ENCODE results near the gene VCL. TPM values are rescaled to one million over a fixed set of nuclear protein-coding genes. Genes with fewer than 3 reads are reported as not detected.

Gene VCL
- total and polyA plus RNA-seq, 9 of the 15 experiments (the other 6 are each of a cell fraction or from before 2014, with no cell fraction given): 29.8 to 186 (median 76.4) TPM

DNA sequence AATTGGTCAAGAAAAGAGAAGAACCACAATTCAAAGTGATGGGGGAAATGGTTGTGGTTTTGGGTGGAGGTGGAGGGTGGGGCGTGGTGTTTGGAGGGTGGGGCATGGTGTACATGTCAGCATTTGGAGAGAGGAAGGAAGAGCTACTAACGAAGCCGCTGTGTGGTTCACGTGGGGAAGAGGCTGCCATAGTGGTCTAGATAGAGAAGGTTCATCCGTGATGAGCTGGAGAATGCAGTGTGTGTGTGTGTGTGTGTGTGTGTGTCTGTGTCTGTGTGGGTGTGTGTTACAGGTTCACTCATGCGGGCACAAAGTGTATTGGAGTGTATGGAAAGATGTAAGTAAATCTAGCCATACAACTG is 6.1 kb upstream of the VCL start:
- Histone ChIP-seq H3K4me1 (replicated peaks in 1 of 2; ENCODE audit: control insufficient read depth in 2 of 2, insufficient read depth in 2 of 2, low read length in 2 of 2) (peaks cover 47 to 55% of the 10 kb centered on the region in 2 experiments), H3K9me3 (replicated peaks; ENCODE audit: control insufficient read depth, insufficient read depth, low read depth, low read length) (no peaks in the 10 kb centered on the region), H3K4me3 (no peak overlapping the region), H3K9ac (ENCODE audit: insufficient read depth in 1 of 2, low read depth in 2 of 2, low read length in 2 of 2) (peak overlapping the region in 1 of 2 experiments; percentile 67; a peak in 3 of 4 replicates), H3K27ac (ENCODE audit: extremely low read depth, low read depth, low read length) (peak overlapping the region; percentile 89), H3K4me2 (ENCODE audit: insufficient read depth, low read length) (peak overlapping the region; percentile 77), H3K36me3 (ENCODE audit: control insufficient read depth, insufficient read depth, low read length) (no peaks in the 10 kb centered on the region), H2AFZ (ENCODE audit: low read depth, low read length) (peak overlapping the region; percentile 95), H3K79me2 (ENCODE audit: control insufficient read depth, insufficient read depth, low read length) (no peaks in the 10 kb centered on the region; the same call in 2 of the 3 replicates), H4K20me1 (replicated peaks; ENCODE audit: control insufficient read depth, insufficient read depth, low read length) (no peaks in the 10 kb centered on the region), H3K27me3 (ENCODE audit: control insufficient read depth in 2 of 2, insufficient read depth in 2 of 2, low read length in 2 of 2) (no peaks in the 10 kb centered on the region), H3K9me1 (ENCODE audit: control insufficient read depth, insufficient read depth, low read length) (no peaks in the 10 kb centered on the region)
- in situ Hi-C loops (cut with MboI): no loop called here
- DNase-seq (ENCODE audit: extremely low read depth in 1 of 4, low spot score in 3 of 4) (peak; percentile 83 to 92 (median 88)), ATAC-seq (peak; percentile 95), FAIRE-seq (peak; percentile 92)
- 0% methylated on average over 6 of the region's 6 CpGs for WGBS (ENCODE audit: insufficient coverage, low coverage, missing lambda C conversion rate)
- no TSS peak for BruUV-seq (replicated peaks)
- ChIA-PET POLR2A (interaction anchor here (0.6 to 3.0 kb wide), 11 partner anchors 9 to 1338 kb away, joined by 3 to 17 read pairs (median 5); no protein-coding TSS in a partner anchor), CTCF (ENCODE audit: low intra/inter-chr PET ratio) (interaction anchor here (0.6 kb wide), 1 partner anchor 1662 kb away, joined by 4 read pairs; no protein-coding TSS in a partner anchor)
- intact Hi-C loops (cut with micrococcal nuclease): no loop called here
- TF ChIP-seq CREM (IDR thresholded peaks at IDR 0.05; ENCODE audit: low read depth): peak; percentile 58; the same call in 1 of the 2 replicates
- no peak; the same call in 1 of the 2 replicates for TF ChIP-seq MAFG (tag; conservative IDR thresholded peaks at IDR 0.05)
- no peak for TF ChIP-seq ATF1 (CRISPR knock-in tag; IDR thresholded peaks at IDR 0.05)
- peak; percentile 42; the same call in 1 of the 2 replicates for TF ChIP-seq ATF1 (tag; IDR thresholded peaks at IDR 0.05)
- TF ChIP-seq, protein P1, sequence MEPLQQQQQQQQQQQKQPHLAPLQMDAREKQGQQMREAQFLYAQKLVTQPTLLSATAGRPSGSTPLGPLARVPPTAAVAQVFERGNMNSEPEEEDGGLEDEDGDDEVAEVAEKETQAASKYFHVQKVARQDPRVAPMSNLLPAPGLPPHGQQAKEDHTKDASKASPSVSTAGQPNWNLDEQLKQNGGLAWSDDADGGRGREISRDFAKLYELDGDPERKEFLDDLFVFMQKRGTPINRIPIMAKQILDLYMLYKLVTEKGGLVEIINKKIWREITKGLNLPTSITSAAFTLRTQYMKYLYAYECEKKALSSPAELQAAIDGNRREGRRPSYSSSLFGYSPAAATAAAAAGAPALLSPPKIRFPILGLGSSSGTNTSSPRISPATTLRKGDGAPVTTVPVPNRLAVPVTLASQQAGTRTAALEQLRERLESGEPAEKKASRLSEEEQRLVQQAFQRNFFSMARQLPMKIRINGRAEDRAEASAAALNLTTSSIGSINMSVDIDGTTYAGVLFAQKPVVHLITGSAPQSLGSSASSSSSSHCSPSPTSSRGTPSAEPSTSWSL (CRISPR knock-in tag; IDR thresholded peaks at IDR 0.05; ENCODE audit: borderline replicate concordance): no peak
- TF ChIP-seq, protein P2, sequence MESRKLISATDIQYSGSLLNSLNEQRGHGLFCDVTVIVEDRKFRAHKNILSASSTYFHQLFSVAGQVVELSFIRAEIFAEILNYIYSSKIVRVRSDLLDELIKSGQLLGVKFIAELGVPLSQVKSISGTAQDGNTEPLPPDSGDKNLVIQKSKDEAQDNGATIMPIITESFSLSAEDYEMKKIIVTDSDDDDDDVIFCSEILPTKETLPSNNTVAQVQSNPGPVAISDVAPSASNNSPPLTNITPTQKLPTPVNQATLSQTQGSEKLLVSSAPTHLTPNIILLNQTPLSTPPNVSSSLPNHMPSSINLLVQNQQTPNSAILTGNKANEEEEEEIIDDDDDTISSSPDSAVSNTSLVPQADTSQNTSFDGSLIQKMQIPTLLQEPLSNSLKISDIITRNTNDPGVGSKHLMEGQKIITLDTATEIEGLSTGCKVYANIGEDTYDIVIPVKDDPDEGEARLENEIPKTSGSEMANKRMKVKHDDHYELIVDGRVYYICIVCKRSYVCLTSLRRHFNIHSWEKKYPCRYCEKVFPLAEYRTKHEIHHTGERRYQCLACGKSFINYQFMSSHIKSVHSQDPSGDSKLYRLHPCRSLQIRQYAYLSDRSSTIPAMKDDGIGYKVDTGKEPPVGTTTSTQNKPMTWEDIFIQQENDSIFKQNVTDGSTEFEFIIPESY (CRISPR knock-in tag; IDR thresholded peaks at IDR 0.05): 0 out of 2 replicates have a peak, but pooled peaks have one; percentile 7
- TF ChIP-seq THRB (CRISPR knock-in tag; conservative IDR thresholded peaks at IDR 0.05): peak; percentile 92
- 0 out of 2 replicates have a peak, but pooled peaks have one; percentile 43 for TF ChIP-seq BRD4 (IDR thresholded peaks at IDR 0.05)
- TF ChIP-seq SUPT5H (IDR thresholded peaks at IDR 0.05): peak; percentile 86
- no peak for TF ChIP-seq SRSF1 (IDR thresholded peaks at IDR 0.05; ENCODE audit: low read depth, low read length)
- peak; percentile 75; the same call in 1 of the 2 replicates for TF ChIP-seq ZNF197 (CRISPR knock-in tag; IDR thresholded peaks at IDR 0.05; ENCODE audit: low read depth)
- TF ChIP-seq ELF4 (CRISPR knock-in tag; IDR thresholded peaks at IDR 0.05): peak; percentile 97
- TF ChIP-seq PHB2 (IDR thresholded peaks at IDR 0.05; ENCODE audit: low read depth): peak; percentile 31; the same call in 1 of the 2 replicates
- TF ChIP-seq, protein P3, sequence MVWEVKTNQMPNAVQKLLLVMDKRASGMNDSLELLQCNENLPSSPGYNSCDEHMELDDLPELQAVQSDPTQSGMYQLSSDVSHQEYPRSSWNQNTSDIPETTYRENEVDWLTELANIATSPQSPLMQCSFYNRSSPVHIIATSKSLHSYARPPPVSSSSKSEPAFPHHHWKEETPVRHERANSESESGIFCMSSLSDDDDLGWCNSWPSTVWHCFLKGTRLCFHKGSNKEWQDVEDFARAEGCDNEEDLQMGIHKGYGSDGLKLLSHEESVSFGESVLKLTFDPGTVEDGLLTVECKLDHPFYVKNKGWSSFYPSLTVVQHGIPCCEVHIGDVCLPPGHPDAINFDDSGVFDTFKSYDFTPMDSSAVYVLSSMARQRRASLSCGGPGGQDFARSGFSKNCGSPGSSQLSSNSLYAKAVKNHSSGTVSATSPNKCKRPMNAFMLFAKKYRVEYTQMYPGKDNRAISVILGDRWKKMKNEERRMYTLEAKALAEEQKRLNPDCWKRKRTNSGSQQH (CRISPR knock-in tag; IDR thresholded peaks at IDR 0.05): peak; percentile 92

All from K562 (cell line).